Uterus (tissue), 2 donors: ENCODE measurements around the gene EEF1AKMT3.

Experiments
- CTCF ChIP-seq, 4 experiments: fragments of 200-600 bp in 2 of 4; fragments of 450-650 bp in 2 of 4; sonication (generic) in 2 of 4; IDR thresholded peaks; one replicate each; pipeline ENCODE4 v1.5.1; 2016 to 2019; ENCODE audit warnings: antibody characterized with exemption in 4 of 4, mild to moderate bottlenecking in 2 of 4, moderate library complexity in 1 of 4
- POLR2A ChIP-seq, 2 donors: fragments of 450-650 bp; IDR thresholded peaks; one replicate each; pipeline ENCODE4 v1.6.1; 2016; ENCODE audit warnings: antibody characterized with exemption in 2 of 2, mild to moderate bottlenecking in 1 of 2, moderate library complexity in 1 of 2

GRCh38 chr12:57800965-57801364, 28.6 kb downstream of the EEF1AKMT3 start:
- TF ChIP-seq CTCF (IDR thresholded peaks at IDR 0.05) = no peak
- TF ChIP-seq POLR2A (IDR thresholded peaks at IDR 0.05) = no peak
